GM19438 (cell line): ENCODE measurements around the gene SHBG.
A peak's percentile ranks its signal among the peaks of the same experiment; 100 is the strongest.
"Not testable (repeated sequence)": the region's sequence is repeated elsewhere in the genome, so short reads cannot be mapped to it uniquely, and the experiment has no call there.

Source experiments
- ATAC-seq: cut with Tn5 transposase; IDR thresholded peaks from one replicate; pipeline ENCODE4 v1.9.1; 2021; ENCODE audit warnings: low read depth; ENCODE audit not compliant: unreplicated experiment

SHBG gene

GRCh38 chr17:7610641-7611040 lies 19.3 kb upstream of the SHBG start:
- no peak for ATAC-seq

GRCh38 chr17:7611635-7612293 lies 18.2 kb upstream of the SHBG start:
- no peak for ATAC-seq

GRCh38 chr17:7612294-7612640 lies 17.7 kb upstream of the SHBG start:
- ATAC-seq: no peak

- no peak for ATAC-seq
Measured at GRCh38 chr17:7613769-7614424, 16.0 kb upstream of the SHBG start.

- peak; percentile 85 for ATAC-seq
Measured at GRCh38 chr17:7614425-7615264, 15.3 kb upstream of the SHBG start, which contains the start of gene FXR2. Gene FXR2, minus strand, starts transcription at chr17:7614897. Its CDS starts 365 bp downstream, at chr17:7614532.

- ATAC-seq: no peak
Measured at GRCh38 chr17:7615265-7615747, 14.6 kb upstream of the SHBG start.

- ATAC-seq: no peak
Measured at GRCh38 chr17:7618608-7619007, 11.3 kb upstream of the SHBG start.

- no peak for ATAC-seq
Measured at GRCh38 chr17:7620835-7621234, 9.1 kb upstream of the SHBG start.

GRCh38 chr17:7623661-7624060 lies 6.3 kb upstream of the SHBG start:
- ATAC-seq: no peak

- not testable (repeated sequence) for ATAC-seq
Measured at GRCh38 chr17:7625749-7626148, 4.2 kb upstream of the SHBG start.

GRCh38 chr17:7626307-7626706 lies 3.6 kb upstream of the SHBG start:
- ATAC-seq: no peak

- ATAC-seq: no peak
Measured at GRCh38 chr17:7626956-7627249, 3.0 kb upstream of the SHBG start.

- ATAC-seq: peak; percentile 84
Measured at GRCh38 chr17:7627250-7628121, 2.4 kb upstream of the SHBG start, which contains the start of gene SAT2. Gene SAT2, minus strand, starts transcription at chr17:7627821. Its CDS starts 186 bp downstream, at chr17:7627635.

GRCh38 chr17:7631398-7632380 lies 1.8 kb downstream of the SHBG start:
- ATAC-seq: no peak

- ATAC-seq: no peak
Measured at GRCh38 chr17:7632492-7632894, 2.6 kb downstream of the SHBG start.

- no peak for ATAC-seq
Measured at GRCh38 chr17:7633093-7633492, 3.2 kb downstream of the SHBG start.

- no peak for ATAC-seq
Measured at GRCh38 chr17:7634384-7634783, 4.4 kb downstream of the SHBG start.

GRCh38 chr17:7636163-7636562 lies 6.2 kb downstream of the SHBG start:
- ATAC-seq: no peak

- no peak for ATAC-seq
Measured at GRCh38 chr17:7640783-7641182, 10.8 kb downstream of the SHBG start.
